Erythroblast (primary cell): ENCODE results near the gene PRKAB1.
A peak's percentile ranks its signal among the peaks of the same experiment; 100 is the strongest.
"Not testable (repeated sequence)": the region's sequence is repeated elsewhere in the genome, so short reads cannot be mapped to it uniquely, and the experiment has no call there.

Source experiments
- DNase-seq, 2 experiments: peaks; one replicate each; lab custom pipeline; 2025; lab: John Stamatoyannopoulos, UW
- GATA1 ChIP-seq: IDR thresholded peaks from 2 replicates; pipeline ENCODE4 v1.6.1; 2011; ENCODE audit warnings: low read depth, mild to moderate bottlenecking, control low read depth, low read length, moderate library complexity
- POLR2A ChIP-seq: IDR thresholded peaks from 2 replicates; pipeline ENCODE4 v1.6.1; 2011; ENCODE audit warnings: mild to moderate bottlenecking, low read length

The PRKAB1 gene

GRCh38 chr12:119645535-119646059 lies 22.3 kb upstream of the PRKAB1 start:
- DNase-seq: no peak
- TF ChIP-seq GATA1 (no peak), POLR2A (no peak)

GRCh38 chr12:119649202-119649808 lies 18.6 kb upstream of the PRKAB1 start:
- TF ChIP-seq GATA1: no peak
- DNase-seq: peak; percentile 31 to 62

DNA sequence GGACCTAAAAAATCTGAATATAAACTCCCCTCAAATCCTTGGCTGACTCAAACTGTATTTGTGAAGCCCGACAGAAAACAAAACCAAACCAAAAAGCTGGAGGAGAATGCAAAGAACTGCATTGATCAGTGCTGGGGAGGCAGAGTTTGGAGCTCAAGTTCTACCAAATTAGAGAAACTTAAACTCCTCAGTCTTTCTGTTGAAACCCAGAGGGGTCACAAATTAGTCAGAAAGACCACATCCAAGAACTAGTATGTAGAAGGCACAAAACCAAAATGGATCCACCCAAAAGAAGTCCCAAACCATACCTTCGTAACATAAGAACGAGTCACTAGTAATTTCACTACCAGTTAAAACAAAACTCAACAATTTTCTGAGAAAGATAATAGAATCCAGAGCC lies 15.3 kb upstream of the PRKAB1 start:
- no peak for TF ChIP-seq GATA1
- no peak for TF ChIP-seq POLR2A
- no peak for DNase-seq

DNA sequence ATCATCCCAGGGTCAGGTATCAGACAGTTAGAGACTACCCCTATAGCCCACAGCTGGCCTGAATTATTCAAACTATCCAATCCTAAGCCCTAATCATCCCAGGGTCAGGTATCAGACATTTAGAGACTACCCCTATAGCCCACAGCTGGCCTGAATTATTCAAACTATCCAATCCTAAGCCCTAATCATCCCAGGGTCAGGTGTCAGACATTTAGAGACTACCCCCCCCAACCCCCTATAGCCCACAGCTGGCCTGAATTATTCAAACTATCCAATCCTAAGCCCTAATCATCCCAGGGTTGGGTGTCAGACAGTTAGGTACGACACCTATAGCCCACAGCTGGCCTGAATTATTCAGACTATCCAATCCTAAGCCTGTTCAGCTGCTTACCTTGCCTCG lies 10.9 kb upstream of the PRKAB1 start:
- DNase-seq: not testable (repeated sequence)

- not testable (repeated sequence) for DNase-seq
Observed at GRCh38 chr12:119658166-119658565, 9.8 kb upstream of the PRKAB1 start.

- no peak for TF ChIP-seq GATA1
- TF ChIP-seq POLR2A: no peak
- DNase-seq: peak; percentile 63 to 78
Observed at GRCh38 chr12:119659289-119659897, 8.5 kb upstream of the PRKAB1 start.

DNA sequence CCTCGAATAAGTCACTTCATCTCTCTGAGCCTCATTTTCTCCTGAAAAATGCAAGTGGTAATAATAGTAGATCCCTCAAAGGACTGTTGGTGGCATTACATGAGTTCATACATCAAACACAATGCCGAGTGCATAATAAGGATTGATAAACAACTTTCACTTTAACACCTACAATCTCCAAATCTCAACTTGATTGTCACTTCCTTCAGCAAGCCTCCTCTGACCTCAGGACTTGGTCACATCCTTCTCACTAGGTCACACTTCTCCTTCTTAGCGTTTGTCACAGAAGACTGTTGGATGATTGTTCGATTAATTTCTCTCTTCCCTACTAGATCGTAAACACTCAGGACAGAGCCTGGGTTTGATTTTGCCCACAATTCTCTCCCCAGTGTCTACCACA lies 7.9 kb upstream of the PRKAB1 start:
- DNase-seq: no peak
- TF ChIP-seq GATA1 (no peak), POLR2A (no peak)

DNA sequence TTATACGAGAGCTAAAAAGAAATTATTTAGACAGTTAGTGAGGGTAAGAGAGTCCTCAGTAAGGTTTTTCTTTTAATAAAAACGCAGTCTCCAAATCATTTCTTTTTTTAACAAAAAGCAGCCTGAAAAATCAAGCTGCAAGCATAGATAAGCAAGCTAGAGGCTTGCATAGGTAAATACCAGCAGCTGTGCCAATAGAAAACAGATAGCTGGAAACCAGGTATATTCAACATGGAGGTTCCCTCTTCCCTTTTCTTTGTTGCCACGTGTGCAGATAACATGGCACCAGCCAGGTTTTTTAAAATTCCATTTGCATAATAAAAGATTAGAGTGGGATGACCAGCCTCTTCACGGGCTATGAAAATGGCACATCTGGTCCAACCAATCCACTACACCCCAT lies 6.1 kb upstream of the PRKAB1 start:
- TF ChIP-seq GATA1: no peak
- TF ChIP-seq POLR2A: no peak
- DNase-seq: no peak

GRCh38 chr12:119664642-119665041 lies 3.3 kb upstream of the PRKAB1 start:
- peak; percentile 45 to 62 for DNase-seq

GRCh38 chr12:119665164-119665929 lies 2.6 kb upstream of the PRKAB1 start:
- peak; percentile 93 to 99 for DNase-seq
- peak; percentile 100 for TF ChIP-seq GATA1
- peak; percentile 65 for TF ChIP-seq POLR2A

More at GRCh38 chr12:119664642-119665041, 3.3 kb upstream of the PRKAB1 start:
- TF ChIP-seq POLR2A (no peak), GATA1 (no peak)

- peak in 1 of 2 experiments; percentile 70 for DNase-seq
- TF ChIP-seq POLR2A (no peak), GATA1 (no peak)
Observed at GRCh38 chr12:119666226-119666795, 1.6 kb upstream of the PRKAB1 start.

DNA sequence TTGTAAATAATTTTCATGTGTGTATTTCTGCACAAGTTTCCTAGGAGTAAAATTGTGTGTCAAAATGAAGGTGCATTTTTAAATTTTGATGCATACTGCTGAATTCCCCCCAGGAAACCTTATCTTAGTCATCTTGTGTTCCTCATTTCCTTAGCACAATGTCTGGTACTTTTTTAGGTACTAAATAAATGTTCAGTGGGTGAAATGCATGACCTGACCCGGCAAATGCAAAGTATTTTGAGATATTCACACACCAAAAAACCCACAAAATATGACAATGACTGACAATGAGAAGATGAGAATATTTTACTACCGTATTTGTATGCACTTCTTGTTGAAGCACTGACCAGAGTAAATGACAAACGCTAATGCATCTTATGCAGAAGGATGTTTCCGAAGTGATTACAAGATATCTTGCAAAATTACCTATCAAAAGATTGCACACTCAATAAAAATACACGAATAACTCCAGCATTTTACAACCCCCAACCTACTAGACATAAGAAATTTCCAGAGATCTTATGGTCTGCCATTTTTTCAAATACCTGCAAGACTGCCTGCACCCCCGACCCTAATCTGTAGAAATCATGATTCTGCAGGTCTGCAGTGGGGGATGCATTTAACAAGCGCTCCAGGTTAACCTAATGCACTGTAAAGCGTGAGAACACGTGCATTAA lies 895 bp upstream of the PRKAB1 start:
- DNase-seq: no peak
- TF ChIP-seq GATA1 (no peak), POLR2A (no peak)

GRCh38 chr12:119668324-119668841 lies 450 bp downstream of the PRKAB1 start:
- no peak for DNase-seq
- TF ChIP-seq POLR2A: no peak
- TF ChIP-seq GATA1: no peak
